GM12878 (cell line): ENCODE data around the gene TXNDC8. TPM values are rescaled to one million over a fixed set of nuclear protein-coding genes. Genes with fewer than 3 reads are reported as not detected.
A peak's percentile ranks its signal among the peaks of the same experiment; 100 is the strongest.

ENCODE experiments used
- BCLAF1 ChIP-seq: fragments of 450-650 bp; IDR thresholded peaks from 2 replicates; pipeline ENCODE4 v1.6.1; 2017; ENCODE audit warnings: antibody characterized with exemption, mild to moderate bottlenecking, moderate library complexity
- BMI1 ChIP-seq: fragments of 450-650 bp; IDR thresholded peaks from 2 replicates; pipeline ENCODE4 v1.6.1; 2016; ENCODE audit warnings: mild to moderate bottlenecking, moderate library complexity, borderline replicate concordance
- BRCA1 ChIP-seq: IDR thresholded peaks from 2 replicates; pipeline ENCODE4 v1.6.1; 2011; ENCODE audit warnings: low read depth, low read length, improper control_type of control experiment
- EGR1 ChIP-seq, 2 experiments: IDR thresholded peaks; 1 replicate in 1 of 2; 2 replicates in 1 of 2; pipeline ENCODE4 v1.6.1; 2011 to 2012; ENCODE audit warnings: low read depth in 2 of 2, low read length in 2 of 2, borderline replicate concordance in 1 of 2, mild to moderate bottlenecking in 1 of 2, moderate library complexity in 1 of 2
- EP300 ChIP-seq, 2 experiments: fragments of 150-350 bp in 1 of 2; IDR thresholded peaks; 2 replicates each; pipeline ENCODE4 v1.6.1; 2011 to 2012; ENCODE audit warnings: low read depth in 2 of 2, low read length in 2 of 2, borderline replicate concordance in 1 of 2, improper control_type of control experiment in 1 of 2, inconsistent platforms in 1 of 2; ENCODE audit not compliant: control insufficient read depth in 1 of 2
- FOS ChIP-seq: IDR thresholded peaks from 3 replicates; pipeline ENCODE4 v1.6.1; 2011; ENCODE audit warnings: borderline replicate concordance; ENCODE audit not compliant: insufficient read length; ENCODE audit errors: extremely low read depth
- HCFC1 ChIP-seq: fragments of 150-350 bp; IDR thresholded peaks from 2 replicates; pipeline ENCODE4 v1.6.1; 2014; ENCODE audit warnings: low read length
- HDAC6 ChIP-seq: fragments of 200-600 bp; sonication (generic); IDR thresholded peaks from one replicate; pipeline ENCODE4 v1.8.0; 2017; ENCODE audit warnings: antibody characterized with exemption; ENCODE audit not compliant: unreplicated experiment
- KAT2A ChIP-seq: conservative IDR thresholded peaks from 2 replicates; pipeline ENCODE4 v1.6.1; 2011; ENCODE audit warnings: low read depth, low read length; ENCODE audit not compliant: control insufficient read depth
- MTA2 ChIP-seq: fragments of 450-650 bp; IDR thresholded peaks from 2 replicates; pipeline ENCODE4 v1.6.1; 2016; ENCODE audit warnings: low read depth, mild to moderate bottlenecking, moderate library complexity
- MXI1 ChIP-seq: fragments of 150-350 bp; IDR thresholded peaks from 2 replicates; pipeline ENCODE4 v1.6.1; 2011; ENCODE audit warnings: low read depth, mild to moderate bottlenecking, inconsistent platforms, low read length, improper control_type of control experiment
- MYC ChIP-seq: IDR thresholded peaks from 2 replicates; pipeline ENCODE4 v1.6.1; 2011; ENCODE audit warnings: mild to moderate bottlenecking, low read length, moderate library complexity, inconsistent platforms; ENCODE audit not compliant: insufficient read depth, insufficient replicate concordance, insufficient read length, severe bottlenecking
- NFXL1 ChIP-seq: fragments of 450-650 bp; IDR thresholded peaks from 2 replicates; pipeline ENCODE4 v1.6.1; 2017; ENCODE audit warnings: antibody characterized with exemption, mild to moderate bottlenecking, borderline replicate concordance
- NFYA ChIP-seq: IDR thresholded peaks from 2 replicates; pipeline ENCODE4 v1.6.1; 2011; ENCODE audit warnings: low read depth, mild to moderate bottlenecking, low read length, improper control_type of control experiment, borderline replicate concordance
- NFYB ChIP-seq: IDR thresholded peaks from 2 replicates; pipeline ENCODE4 v1.6.1; 2011; ENCODE audit warnings: low read depth, mild to moderate bottlenecking, low read length, improper control_type of control experiment, moderate library complexity; ENCODE audit not compliant: insufficient read depth
- POLR2A ChIP-seq: IDR thresholded peaks from 2 replicates; pipeline ENCODE4 v1.6.1; 2011; ENCODE audit warnings: low read depth, mild to moderate bottlenecking, low read length
- RB1 ChIP-seq: fragments of 450-650 bp; formaldehyde crosslinking; IDR thresholded peaks from 2 replicates; pipeline ENCODE4 v1.6.1; 2017; ENCODE audit warnings: mild to moderate bottlenecking, borderline replicate concordance
- SMC3 ChIP-seq: IDR thresholded peaks from 2 replicates; pipeline ENCODE4 v1.6.1; 2011; ENCODE audit warnings: low read length, improper control_type of control experiment, borderline replicate concordance
- SPI1 ChIP-seq: IDR thresholded peaks from 2 replicates; pipeline ENCODE4 v1.6.1; 2011; ENCODE audit warnings: low read depth, mild to moderate bottlenecking, low read length, moderate library complexity, borderline replicate concordance; ENCODE audit not compliant: insufficient read depth
- SREBF2 ChIP-seq: IDR thresholded peaks from 2 replicates; pipeline ENCODE4 v1.6.1; 2012; ENCODE audit warnings: mild to moderate bottlenecking, low read length
- USF2 ChIP-seq: IDR thresholded peaks from 2 replicates; pipeline ENCODE4 v1.6.1; 2011; ENCODE audit warnings: low read depth, low read length, improper control_type of control experiment, borderline replicate concordance
- WRNIP1 ChIP-seq: IDR thresholded peaks from 2 replicates; pipeline ENCODE4 v1.6.1; 2011; ENCODE audit warnings: low read depth, low read length, improper control_type of control experiment, borderline replicate concordance
- YBX1 ChIP-seq: fragments of 450-650 bp; IDR thresholded peaks from 2 replicates; pipeline ENCODE4 v1.6.1; 2016; ENCODE audit warnings: antibody characterized with exemption
- ZBTB11 ChIP-seq: fragments of 450-650 bp; formaldehyde crosslinking; IDR thresholded peaks from 2 replicates; pipeline ENCODE4 v1.5.0; 2022; ENCODE audit warnings: mild to moderate bottlenecking, missing genetic modification characterization
- polyA plus RNA-seq, 11 experiments: library from polyadenylated mRNA; depleted of rRNA in 4 of 11; unstranded in 6 of 11; stranded (reverse) in 5 of 11; fragments of >200 nt; fragmentation: Nextera tagmentation in 4 of 11; fragmentation: Illumina TruSeq in 1 of 11; extraction: Ambion mirVana in 4 of 11; extraction: Trizol in 1 of 11; gene quantifications; 1 replicate in 1 of 11; 2 replicates in 10 of 11; pipeline versions ENCODE4 v1.2.1 to v1.2.3, GENCODE V29; 2011 to 2016; ENCODE audit warnings: inconsistent platforms in 2 of 11, missing spikeins in 2 of 11, low read depth in 1 of 11
- total RNA-seq, 4 experiments: library from RNA; depleted of rRNA in 3 of 4; stranded (reverse); fragments of >200 nt in 3 of 4; fragmentation: Illumina TruSeq in 1 of 4; extraction: Trizol in 1 of 4; gene quantifications; 2 replicates each; pipeline versions ENCODE4 v1.2.1 to v1.2.3, GENCODE V29; 2013 to 2021

TXNDC8 gene
- total and polyA plus RNA-seq, 10 of the 15 experiments (the other 5 are each of a cell fraction or from before 2014, with no cell fraction given) = not detected

- TF ChIP-seq SREBF2 = no peak
- TF ChIP-seq NFXL1 = no peak
- no peak; the same call in 1 of the 2 replicates for TF ChIP-seq USF2
- TF ChIP-seq FOS = no peak
- TF ChIP-seq EGR1 (IDR thresholded peaks at IDR 0.05; ENCODE audit: borderline replicate concordance in 1 of 2, low read depth in 2 of 2, low read length in 2 of 2) = peak in 1 of 2 experiments; percentile 91; a peak in 2 of 3 replicates
- no peak for TF ChIP-seq HDAC6
- no peak for TF ChIP-seq SMC3
- TF ChIP-seq ZBTB11 (CRISPR knock-in tag) = no peak
- no peak for TF ChIP-seq NFYA
- TF ChIP-seq POLR2A = peak; percentile 99
- TF ChIP-seq RB1 = no peak
- peak; percentile 41 to 47; a peak in 1 of 4 replicates for TF ChIP-seq EP300 (IDR thresholded peaks at IDR 0.05; ENCODE audit: borderline replicate concordance in 1 of 2, control insufficient read depth in 1 of 2, low read depth in 2 of 2, low read length in 2 of 2)
- peak; percentile 28 for TF ChIP-seq MTA2
- no peak for TF ChIP-seq BCLAF1
- TF ChIP-seq NFYB = no peak
- no peak for TF ChIP-seq SPI1
- no peak for TF ChIP-seq BMI1
- TF ChIP-seq BRCA1 = no peak
- TF ChIP-seq MXI1 = peak; percentile 89
- no peak for TF ChIP-seq HCFC1
- TF ChIP-seq WRNIP1 = no peak
- TF ChIP-seq KAT2A = no peak
- peak; percentile 32 for TF ChIP-seq MYC
- TF ChIP-seq YBX1 = no peak
Measured at GRCh38 chr9:110256380-110257096, 81.1 kb downstream of the TXNDC8 start, which contains the start of gene TXN (continued).
